WTC11 (cell line): ENCODE results near the gene UBA1. TPM values are rescaled to one million over a fixed set of nuclear protein-coding genes. Genes with fewer than 3 reads are reported as not detected.

Experiments
- ATAC-seq: fragments of 200-7000 bp; cut with Tn5 transposase; 2 replicates; pipeline ENCODE4 v1.10.0; 2021; ENCODE audit warnings: mild to moderate bottlenecking, moderate library complexity
- CTCF ChIA-PET: fragments of 300-600 bp; sonication (Branson Sonifier 250); formaldehyde crosslinking; loops from one replicate; lab custom pipeline; 2021; ENCODE audit warnings: antibody characterized with exemption; lab: Charles Lee
- POLR2A ChIA-PET: fragments of 350-600 bp; sonication (Branson Sonifier 250); formaldehyde crosslinking; loops from one replicate; lab custom pipeline; 2021; ENCODE audit warnings: antibody characterized with exemption; lab: Charles Lee
- DNase-seq: peaks from one replicate; pipeline ENCODE4 v3.0.0; 2021; ENCODE audit warnings: low spot score
- H3K27ac Mint-ChIP-seq: 2 replicates; pipeline ENCODE4 v1.8.0; 2021; ENCODE audit warnings: mixed read lengths
- H3K27me3 Mint-ChIP-seq: 2 replicates; pipeline ENCODE4 v1.8.0; 2021; ENCODE audit warnings: low read depth, mild to moderate bottlenecking, moderate library complexity, mixed read lengths
- H3K36me3 Mint-ChIP-seq: 2 replicates; pipeline ENCODE4 v1.8.0; 2021; ENCODE audit warnings: mixed read lengths
- H3K4me1 Mint-ChIP-seq: 2 replicates; pipeline ENCODE4 v1.8.0; 2022; ENCODE audit warnings: mixed read lengths
- H3K4me3 Mint-ChIP-seq: 2 replicates; pipeline ENCODE4 v1.8.0; 2021; ENCODE audit warnings: mild to moderate bottlenecking, moderate library complexity, mixed read lengths
- H3K9me3 Mint-ChIP-seq: 2 replicates; pipeline ENCODE4 v1.8.0; 2021; ENCODE audit warnings: mixed read lengths
- AR ChIP-seq: fragments of 250-450 bp; sonication (Bioruptor Pico); IDR thresholded peaks from 2 replicates; pipeline ENCODE4 v1.9.0; 2021; ENCODE audit warnings: mild to moderate bottlenecking
- CBFB ChIP-seq: sonication (generic); formaldehyde crosslinking; IDR thresholded peaks from 2 replicates; pipeline ENCODE4 v1.8.1; 2022; ENCODE audit warnings: mild to moderate bottlenecking, low read depth, missing genetic modification reagents
- CTCF ChIP-seq: fragments of 200-600 bp; IDR thresholded peaks from 2 replicates; pipeline ENCODE4 v1.8.0; 2022; ENCODE audit warnings: antibody characterized with exemption
- ELF4 ChIP-seq: sonication (generic); formaldehyde crosslinking; IDR thresholded peaks from 2 replicates; pipeline ENCODE4 v1.8.1; 2022; ENCODE audit warnings: low read depth, mild to moderate bottlenecking, moderate library complexity, missing genetic modification reagents
- EMX1 ChIP-seq: fragments of 250-450 bp; sonication (Bioruptor Pico); IDR thresholded peaks from 2 replicates; pipeline ENCODE4 v1.8.0; 2021; ENCODE audit warnings: mild to moderate bottlenecking
- GTF2I ChIP-seq: fragments of 250-450 bp; sonication (Bioruptor Pico); conservative IDR thresholded peaks from 2 replicates; pipeline ENCODE4 v1.4.0; 2021; ENCODE audit warnings: mild to moderate bottlenecking
- IRF2 ChIP-seq: sonication (generic); formaldehyde crosslinking; IDR thresholded peaks from 2 replicates; pipeline ENCODE4 v1.8.0; 2022; ENCODE audit warnings: low read depth, missing genetic modification reagents, borderline replicate concordance
- PRDM15 ChIP-seq: sonication (generic); formaldehyde crosslinking; IDR thresholded peaks from 2 replicates; pipeline ENCODE4 v1.8.0; 2022; ENCODE audit warnings: missing genetic modification reagents
- PRRX2 ChIP-seq: fragments of 250-450 bp; sonication (Bioruptor Pico); IDR thresholded peaks from 2 replicates; pipeline ENCODE4 v1.8.0; 2021; ENCODE audit warnings: mild to moderate bottlenecking
- SP1 ChIP-seq: sonication (generic); formaldehyde crosslinking; conservative IDR thresholded peaks from 2 replicates; pipeline ENCODE4 v1.8.1; 2022; ENCODE audit warnings: missing genetic modification reagents
- TEAD1 ChIP-seq: sonication (generic); formaldehyde crosslinking; IDR thresholded peaks from 2 replicates; pipeline ENCODE4 v1.8.0; 2022; ENCODE audit warnings: mild to moderate bottlenecking, missing genetic modification reagents
- USF1 ChIP-seq: sonication (generic); formaldehyde crosslinking; IDR thresholded peaks from 2 replicates; pipeline ENCODE4 v1.8.0; 2022; ENCODE audit warnings: mild to moderate bottlenecking, missing genetic modification reagents
- ZNF219 ChIP-seq: sonication (generic); formaldehyde crosslinking; IDR thresholded peaks from 2 replicates; pipeline ENCODE4 v1.8.0; 2023; ENCODE audit warnings: missing genetic modification reagents, mild to moderate bottlenecking, borderline replicate concordance
- ZNF263 ChIP-seq: sonication (generic); formaldehyde crosslinking; IDR thresholded peaks from 2 replicates; pipeline ENCODE4 v1.8.1; 2022; ENCODE audit warnings: low read depth, mild to moderate bottlenecking, moderate library complexity, missing genetic modification reagents
- total RNA-seq: library from RNA; stranded (reverse); gene quantifications from 3 replicates; pipeline ENCODE4 v1.2.3, GENCODE V29; 2021
- TF ChIP-seq, protein P1 (sequence below): sonication (generic); formaldehyde crosslinking; IDR thresholded peaks from 2 replicates; pipeline ENCODE4 v1.8.0; 2022; ENCODE audit warnings: mild to moderate bottlenecking, missing genetic modification reagents
- TF ChIP-seq, protein P2 (sequence below): sonication (generic); formaldehyde crosslinking; conservative IDR thresholded peaks from 2 replicates; pipeline ENCODE4 v1.8.1; 2022; ENCODE audit warnings: mild to moderate bottlenecking, missing genetic modification reagents
- TF ChIP-seq, protein P3 (sequence below): sonication (generic); formaldehyde crosslinking; IDR thresholded peaks from 2 replicates; pipeline ENCODE4 v1.8.0; 2022; ENCODE audit warnings: mild to moderate bottlenecking, missing genetic modification reagents

UBA1 gene
- total RNA-seq, 1 experiment from 2014 or later, result 379 TPM

DNA sequence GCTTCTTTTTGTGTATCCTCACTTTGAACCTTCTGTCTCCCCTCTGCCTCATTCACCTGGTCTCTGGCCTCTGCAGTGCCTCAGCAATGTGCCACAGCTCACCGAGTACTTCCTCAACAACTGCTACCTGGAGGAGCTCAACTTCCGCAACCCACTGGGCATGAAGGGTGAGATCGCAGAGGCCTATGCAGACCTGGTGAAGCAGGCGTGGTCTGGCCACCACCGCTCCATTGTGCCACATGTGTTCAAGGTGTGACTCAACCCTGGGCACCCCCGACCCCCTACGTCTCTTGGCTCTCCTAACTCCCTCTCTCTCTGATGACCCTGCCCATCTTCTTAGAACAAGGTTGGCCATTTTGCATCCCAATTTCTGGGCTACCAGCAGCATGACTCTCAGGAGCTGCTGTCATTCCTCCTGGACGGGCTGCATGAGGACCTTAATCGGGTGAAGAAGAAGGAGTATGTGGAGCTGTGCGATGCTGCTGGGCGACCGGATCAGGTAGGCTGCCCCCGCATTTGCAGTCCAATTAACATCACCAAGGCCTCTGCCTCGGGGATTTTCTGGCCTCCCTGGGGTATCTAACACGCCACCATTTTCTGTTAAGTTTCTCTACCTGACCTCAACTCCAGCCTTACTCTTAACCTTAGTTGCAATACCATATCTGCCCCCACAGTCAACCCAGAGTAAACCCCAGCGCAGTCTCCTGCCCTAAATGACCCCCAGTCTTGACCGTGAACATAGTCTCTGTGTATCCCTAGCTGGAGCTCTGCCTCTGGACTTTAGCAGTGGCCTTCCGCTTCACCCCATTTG, 47.8 kb downstream of the UBA1 start (continued):
- TF ChIP-seq PRDM15 (CRISPR knock-in tag) (no peak), TEAD1 (no peak), IRF2 (CRISPR knock-in tag) (no peak)
- TF ChIP-seq, all 79 proteins: peak for 0

GRCh38 chrX:47242321-47242720, 48.7 kb downstream of the UBA1 start:
- CTCF ChIA-PET, result no interaction called here

DNA sequence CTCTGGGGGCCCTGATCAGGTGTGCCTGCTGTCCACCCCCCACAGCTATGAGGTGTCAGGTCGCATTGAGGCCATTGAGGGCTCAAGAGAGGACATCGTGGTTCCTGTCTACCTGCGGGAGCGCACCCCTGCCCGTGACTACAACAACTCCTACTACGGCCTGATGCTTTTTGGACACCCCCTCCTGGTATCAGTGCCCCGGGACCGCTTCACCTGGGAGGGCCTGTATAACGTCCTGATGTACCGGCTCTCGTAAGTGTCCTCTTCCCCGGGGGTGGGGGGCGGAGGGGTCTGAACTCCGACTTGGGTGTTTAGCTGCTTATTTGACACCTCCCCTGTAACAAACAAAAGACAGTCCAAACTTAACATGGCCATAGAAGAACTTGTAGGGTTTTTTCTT, 49.7 kb downstream of the UBA1 start:
- Mint-ChIP-seq H3K4me1 (no peaks in the 10 kb centered on the region), H3K27ac (no peak overlapping the region), H3K9me3 (no peaks in the 10 kb centered on the region), H3K27me3 (no peaks in the 10 kb centered on the region), H3K4me3 (no peak overlapping the region), H3K36me3 (peaks cover 56% of the 10 kb centered on the region)
- DNase-seq (no peak), ATAC-seq (no peak)
- ChIA-PET POLR2A (no interaction called here), CTCF (no interaction called here)
- TF ChIP-seq SP1 (CRISPR knock-in tag) (no peak), ZNF263 (no peak), ELF4 (CRISPR knock-in tag) (no peak), ZNF219 (CRISPR knock-in tag) (no peak), GTF2I (CRISPR knock-in tag) (no peak), CBFB (CRISPR knock-in tag) (no peak), CTCF (no peak)
- TF ChIP-seq, protein P1, sequence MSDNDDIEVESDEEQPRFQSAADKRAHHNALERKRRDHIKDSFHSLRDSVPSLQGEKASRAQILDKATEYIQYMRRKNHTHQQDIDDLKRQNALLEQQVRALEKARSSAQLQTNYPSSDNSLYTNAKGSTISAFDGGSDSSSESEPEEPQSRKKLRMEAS (CRISPR knock-in tag), result no peak
- TF ChIP-seq, protein P2, sequence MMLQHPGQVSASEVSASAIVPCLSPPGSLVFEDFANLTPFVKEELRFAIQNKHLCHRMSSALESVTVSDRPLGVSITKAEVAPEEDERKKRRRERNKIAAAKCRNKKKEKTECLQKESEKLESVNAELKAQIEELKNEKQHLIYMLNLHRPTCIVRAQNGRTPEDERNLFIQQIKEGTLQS (CRISPR knock-in tag), result no peak

More at GRCh38 chrX:47242321-47242720, 48.7 kb downstream of the UBA1 start:
- Mint-ChIP-seq H3K4me3 (no peak overlapping the region), H3K27ac (no peak overlapping the region), H3K9me3 (no peaks in the 10 kb centered on the region), H3K4me1 (no peaks in the 10 kb centered on the region), H3K36me3 (peaks cover 52% of the 10 kb centered on the region), H3K27me3 (no peaks in the 10 kb centered on the region)
- no peak for DNase-seq
- POLR2A ChIA-PET, result no interaction called here
- TF ChIP-seq AR (no peak), USF1 (CRISPR knock-in tag) (no peak), PRRX2 (CRISPR knock-in tag) (no peak), ZNF219 (CRISPR knock-in tag) (no peak), CBFB (CRISPR knock-in tag) (no peak), IRF2 (CRISPR knock-in tag) (no peak), EMX1 (CRISPR knock-in tag) (no peak)
- TF ChIP-seq, protein P3, sequence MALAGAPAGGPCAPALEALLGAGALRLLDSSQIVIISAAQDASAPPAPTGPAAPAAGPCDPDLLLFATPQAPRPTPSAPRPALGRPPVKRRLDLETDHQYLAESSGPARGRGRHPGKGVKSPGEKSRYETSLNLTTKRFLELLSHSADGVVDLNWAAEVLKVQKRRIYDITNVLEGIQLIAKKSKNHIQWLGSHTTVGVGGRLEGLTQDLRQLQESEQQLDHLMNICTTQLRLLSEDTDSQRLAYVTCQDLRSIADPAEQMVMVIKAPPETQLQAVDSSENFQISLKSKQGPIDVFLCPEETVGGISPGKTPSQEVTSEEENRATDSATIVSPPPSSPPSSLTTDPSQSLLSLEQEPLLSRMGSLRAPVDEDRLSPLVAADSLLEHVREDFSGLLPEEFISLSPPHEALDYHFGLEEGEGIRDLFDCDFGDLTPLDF (CRISPR knock-in tag), result no peak
- ATAC-seq, result no peak
